GM19240 (cell line): ENCODE measurements around the gene OBSCN.

Experiments
- DNase-seq: peaks from one replicate; pipeline ENCODE4 v3.0.0; 2011; ENCODE audit warnings: low spot score; ENCODE audit not compliant: insufficient read length

OBSCN gene

GRCh38 chr1:228306275-228307217 lies 98.7 kb downstream of the OBSCN start:
- DNase-seq: no peak

- no peak for DNase-seq
These were observed 99.6 kb downstream of the OBSCN start for GRCh38 chr1:228307218-228308023.

DNA sequence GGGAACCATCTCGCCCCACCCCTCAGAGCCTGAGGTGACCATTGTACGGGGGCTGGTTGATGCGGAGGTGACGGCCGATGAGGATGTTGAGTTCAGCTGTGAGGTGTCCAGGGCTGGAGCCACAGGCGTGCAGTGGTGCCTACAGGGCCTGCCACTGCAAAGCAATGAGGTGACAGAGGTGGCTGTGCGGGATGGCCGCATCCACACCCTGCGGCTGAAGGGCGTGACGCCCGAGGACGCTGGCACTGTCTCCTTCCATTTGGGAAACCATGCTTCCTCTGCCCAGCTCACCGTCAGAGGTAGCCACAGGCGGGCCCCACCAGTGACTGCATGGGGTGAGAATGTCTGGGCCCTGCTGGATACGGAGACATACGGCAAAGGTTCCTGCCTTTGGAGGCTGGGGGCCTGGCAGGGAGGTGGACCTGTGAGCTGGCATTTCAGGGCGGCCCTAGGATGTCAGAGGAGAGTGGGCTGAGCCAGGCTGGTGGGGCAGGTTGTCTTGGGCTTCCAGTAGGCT lies 100.3 kb downstream of the OBSCN start:
- DNase-seq: no peak

GRCh38 chr1:228308628-228309325 lies 100.9 kb downstream of the OBSCN start:
- no peak for DNase-seq

- no peak for DNase-seq
These were observed 101.7 kb downstream of the OBSCN start for GRCh38 chr1:228309326-228310067.

GRCh38 chr1:228310162-228310792 lies 102.4 kb downstream of the OBSCN start:
- no peak for DNase-seq

GRCh38 chr1:228311091-228311490 lies 103.2 kb downstream of the OBSCN start:
- no peak for DNase-seq

- DNase-seq: no peak
These were observed 104.4 kb downstream of the OBSCN start for GRCh38 chr1:228312136-228312764.

DNA sequence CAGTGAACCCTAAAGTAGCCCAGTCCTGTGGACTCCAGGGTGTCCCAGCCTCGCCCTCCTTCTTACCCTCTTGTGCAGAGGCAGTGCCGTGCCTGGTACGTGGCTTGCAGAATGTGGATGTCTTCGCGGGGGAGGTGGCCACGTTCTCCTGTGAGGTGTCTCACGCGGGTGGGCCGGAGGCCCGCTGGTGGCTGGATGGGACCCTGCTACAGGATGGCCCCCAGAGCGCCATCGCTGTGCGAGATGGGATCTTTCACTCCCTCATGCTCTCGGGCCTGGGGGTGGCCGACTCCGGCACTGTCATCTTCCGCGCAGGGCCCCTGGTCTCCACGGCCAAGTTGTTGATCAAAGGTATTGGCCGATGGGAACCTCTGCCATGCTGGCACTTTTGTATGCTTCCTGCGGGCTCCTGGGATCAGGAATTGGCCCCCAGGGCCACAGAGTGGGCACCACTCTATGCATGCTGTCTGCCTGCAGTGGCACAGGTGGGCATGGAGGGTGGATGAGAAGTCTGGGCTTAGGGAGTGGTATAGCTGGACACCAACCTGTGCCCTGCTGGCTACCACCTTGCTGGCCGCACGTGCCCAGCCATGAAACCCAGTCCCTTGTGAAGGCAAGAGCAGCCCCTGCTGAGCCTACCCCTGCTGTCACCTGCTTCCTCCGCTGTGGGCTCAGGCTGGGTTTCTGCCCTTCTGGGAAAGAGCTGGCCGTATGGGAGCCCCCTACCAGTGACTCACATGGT lies 105.9 kb downstream of the OBSCN start:
- DNase-seq: no peak

DNA sequence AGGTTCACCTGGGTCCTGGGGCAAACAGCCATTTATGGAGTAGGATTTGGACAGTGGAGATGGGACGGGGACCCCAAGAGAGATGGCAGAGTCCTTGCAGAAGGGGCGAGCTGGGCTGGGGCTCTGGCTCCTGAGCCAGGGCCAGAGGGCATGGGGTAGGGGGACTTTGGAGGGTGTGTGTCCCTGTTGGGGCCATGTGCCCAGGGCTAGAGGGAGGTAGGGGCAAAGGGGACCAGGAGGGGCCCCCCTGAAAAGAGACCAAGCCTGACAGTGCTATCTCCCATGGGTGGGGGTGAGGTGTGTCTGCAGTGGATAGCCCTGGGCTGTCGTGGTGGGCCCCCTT lies 106.4 kb downstream of the OBSCN start:
- no peak for DNase-seq

DNA sequence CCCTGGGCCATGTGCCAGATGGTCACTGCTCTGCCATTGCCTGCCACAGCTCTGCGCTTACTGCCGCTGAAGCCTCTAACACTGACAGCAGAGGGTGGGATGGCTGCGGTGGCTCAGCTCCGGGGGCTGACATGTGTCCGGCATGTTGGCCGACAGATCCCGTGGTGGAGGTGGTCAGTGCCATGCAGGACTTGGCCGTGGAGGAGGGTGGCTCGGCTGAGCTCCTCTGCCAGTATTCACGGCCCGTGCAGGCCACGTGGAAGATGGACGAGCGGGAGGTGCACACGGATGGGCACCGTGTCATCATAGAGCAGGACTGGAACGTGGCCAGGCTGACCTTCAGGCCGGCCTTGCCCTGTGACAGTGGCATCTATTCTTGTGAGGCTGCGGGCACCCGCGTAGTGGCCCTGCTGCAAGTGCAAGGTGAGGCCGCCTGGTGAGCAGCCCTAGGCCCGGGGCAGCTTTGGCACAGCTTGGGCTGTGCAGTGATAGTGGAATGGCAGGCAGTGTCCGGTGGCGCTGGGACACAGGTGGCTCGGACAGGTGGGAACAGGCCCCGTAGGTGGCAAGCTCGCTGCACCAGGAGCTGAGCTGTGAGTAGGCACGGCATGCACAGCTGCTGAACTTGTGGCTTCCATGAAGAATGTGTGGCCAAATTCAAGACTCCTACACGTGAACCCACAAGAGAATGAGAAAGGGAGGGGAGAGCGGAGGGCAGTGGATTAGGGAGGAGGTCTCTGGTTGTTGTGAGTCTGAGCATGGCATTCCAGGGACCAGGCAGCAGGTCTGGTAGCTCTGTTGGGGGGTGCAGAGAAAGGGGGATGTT lies 107.0 kb downstream of the OBSCN start:
- no peak for DNase-seq

- DNase-seq: no peak
These were observed 107.7 kb downstream of the OBSCN start for GRCh38 chr1:228315484-228315944.

GRCh38 chr1:228315945-228316588 lies 108.2 kb downstream of the OBSCN start:
- DNase-seq: no peak

DNA sequence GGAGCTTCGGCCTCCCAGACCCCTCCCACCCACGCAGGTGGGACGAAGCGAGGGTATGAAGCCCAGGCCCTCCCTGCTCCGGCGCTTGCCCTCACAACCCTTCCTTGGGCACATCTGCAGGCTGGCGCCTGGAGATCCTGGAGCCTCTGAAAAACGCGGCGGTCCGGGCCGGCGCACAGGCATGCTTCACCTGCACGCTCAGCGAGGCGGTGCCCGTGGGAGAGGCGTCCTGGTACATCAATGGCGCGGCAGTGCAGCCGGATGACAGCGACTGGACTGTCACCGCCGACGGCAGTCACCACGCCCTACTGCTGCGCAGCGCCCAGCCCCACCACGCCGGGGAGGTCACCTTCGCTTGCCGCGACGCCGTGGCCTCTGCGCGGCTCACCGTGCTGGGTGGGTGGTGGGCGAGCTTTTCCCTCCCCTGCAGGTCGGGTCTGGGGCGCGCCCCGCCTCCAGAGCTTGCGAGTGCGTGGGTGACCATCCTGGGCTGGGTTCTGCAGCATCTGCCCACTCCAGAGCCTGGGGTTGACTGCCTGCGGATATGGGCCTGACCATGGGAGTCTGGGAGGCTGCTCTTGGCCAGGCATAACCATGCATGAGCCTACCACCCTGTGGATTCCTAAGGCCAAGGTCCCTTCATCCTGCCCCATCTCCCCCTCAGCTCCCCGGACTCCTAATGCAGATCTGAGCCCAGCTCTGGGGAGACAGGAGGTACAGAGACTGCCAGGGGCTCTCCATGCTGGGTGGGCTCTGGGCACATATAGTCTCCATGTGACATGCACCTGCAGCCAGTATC lies 108.9 kb downstream of the OBSCN start:
- no peak for DNase-seq

DNA sequence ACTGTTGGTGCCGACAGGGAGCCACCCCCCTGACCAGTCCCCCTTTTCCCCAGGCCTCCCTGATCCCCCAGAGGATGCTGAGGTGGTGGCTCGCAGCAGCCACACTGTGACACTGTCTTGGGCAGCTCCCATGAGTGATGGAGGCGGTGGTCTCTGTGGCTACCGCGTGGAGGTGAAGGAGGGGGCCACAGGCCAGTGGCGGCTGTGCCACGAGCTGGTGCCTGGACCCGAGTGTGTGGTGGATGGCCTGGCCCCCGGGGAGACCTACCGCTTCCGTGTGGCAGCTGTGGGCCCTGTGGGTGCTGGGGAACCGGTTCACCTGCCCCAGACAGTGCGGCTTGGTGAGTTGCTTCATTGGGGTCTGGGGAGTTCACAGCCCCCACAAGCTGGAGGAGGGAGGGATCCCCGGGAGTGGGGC lies 109.6 kb downstream of the OBSCN start:
- no peak for DNase-seq

GRCh38 chr1:228317891-228318810 lies 110.3 kb downstream of the OBSCN start:
- DNase-seq: no peak
